H1 (cell line): ENCODE data around the gene KHDRBS1. TPM values are rescaled to one million over a fixed set of nuclear protein-coding genes. Genes with fewer than 3 reads are reported as not detected.

Experiments used
- CTCF ChIA-PET: fragments of 300-600 bp; sonication (Branson Sonifier 250); formaldehyde crosslinking; loops from one replicate; lab custom pipeline; 2021; ENCODE audit not compliant: partially characterized antibody; lab: Charles Lee
- POLR2A ChIA-PET: fragments of 300-600 bp; sonication (Branson Sonifier 250); formaldehyde crosslinking; loops from one replicate; lab custom pipeline; 2021; ENCODE audit warnings: inconsistent platforms; ENCODE audit not compliant: partially characterized antibody; lab: Charles Lee
- DNase-seq, 2 experiments: peaks; one replicate each; pipeline versions ENCODE4 v3.0.0 to v3.0.0-alpha.2; 2010 to 2022; ENCODE audit warnings: low spot score in 2 of 2, low read depth in 1 of 2, mixed read lengths in 1 of 2
- FAIRE-seq: peaks from 2 replicates; lab custom pipeline; 2011; peaks lifted over from hg19 to GRCh38; lab: Jason Lieb, UNC
- H2AFZ ChIP-seq: 2 replicates; pipeline ENCODE4 v1.8.1; 2012; ENCODE audit warnings: low read length, inconsistent platforms
- H2AK5ac ChIP-seq: 2 replicates; pipeline ENCODE4 v1.6.1; 2013; ENCODE audit warnings: low read depth, low read length
- H2BK120ac ChIP-seq: replicated peaks from 2 replicates; pipeline ENCODE3; 2013; ENCODE audit warnings: low read depth, low read length, inconsistent platforms
- H2BK12ac ChIP-seq: 2 replicates; pipeline ENCODE4 v1.6.1; 2013; ENCODE audit warnings: low read depth, low read length
- H2BK15ac ChIP-seq: 2 replicates; pipeline ENCODE4 v1.6.1; 2013; ENCODE audit warnings: low read length
- H2BK20ac ChIP-seq: 2 replicates; pipeline ENCODE4 v1.6.1; 2013; ENCODE audit warnings: low read length
- H2BK5ac ChIP-seq: 2 replicates; pipeline ENCODE4 v1.6.1; 2013; ENCODE audit warnings: low read depth, low read length
- H3K14ac ChIP-seq: 2 replicates; pipeline ENCODE4 v1.6.1; 2013; ENCODE audit warnings: inconsistent platforms; ENCODE audit not compliant: insufficient read length
- H3K18ac ChIP-seq: 2 replicates; pipeline ENCODE4 v1.6.1; 2013; ENCODE audit warnings: low read length; ENCODE audit errors: extremely low read depth
- H3K23ac ChIP-seq: 2 replicates; pipeline ENCODE4 v1.6.1; 2013; ENCODE audit warnings: inconsistent platforms; ENCODE audit not compliant: insufficient read length
- H3K23me2 ChIP-seq: 2 replicates; pipeline ENCODE4 v1.6.1; 2013; ENCODE audit warnings: low read depth, low read length
- H3K27ac ChIP-seq: 2 replicates; pipeline ENCODE4 v1.6.1; 2011; ENCODE audit warnings: low read depth, low read length, inconsistent platforms
- H3K27me3 ChIP-seq, 4 experiments: replicated peaks in 1 of 4; 1 replicate in 1 of 4; 2 replicates in 3 of 4; pipeline versions ENCODE4 v1.6.1 to v1.8.1; 2011 to 2013; ENCODE audit warnings: low read length in 3 of 4, mild to moderate bottlenecking in 3 of 4, inconsistent platforms in 2 of 4, mixed read lengths in 2 of 4, moderate library complexity in 1 of 4; ENCODE audit not compliant: control insufficient read depth in 3 of 4, insufficient read depth in 3 of 4; ENCODE audit errors: extremely low read depth in 1 of 4
- H3K36me3 ChIP-seq, 4 experiments: 2 replicates each; pipeline versions ENCODE4 v1.6.1 to v1.8.1; 2011 to 2013; ENCODE audit warnings: mild to moderate bottlenecking in 4 of 4, low read length in 3 of 4, moderate library complexity in 2 of 4, control low read depth in 1 of 4, inconsistent platforms in 1 of 4; ENCODE audit not compliant: insufficient read depth in 4 of 4, control insufficient read depth in 2 of 4
- H3K4ac ChIP-seq: replicated peaks from 2 replicates; pipeline ENCODE3; 2013; ENCODE audit warnings: low read length, low read depth, mixed read lengths, inconsistent platforms; ENCODE audit not compliant: insufficient read length
- H3K4me1 ChIP-seq, 4 experiments: replicated peaks in 1 of 4; 1 replicate in 1 of 4; 2 replicates in 3 of 4; pipeline versions ENCODE4 v1.6.1 to v1.8.1; 2011 to 2013; ENCODE audit warnings: low read length in 3 of 4, inconsistent platforms in 2 of 4, mixed read lengths in 1 of 4; ENCODE audit not compliant: insufficient read depth in 4 of 4, control insufficient read depth in 3 of 4
- H3K4me2 ChIP-seq, 2 experiments: 2 replicates each; pipeline versions ENCODE4 v1.6.1 to v1.8.1; 2011 to 2013; ENCODE audit warnings: low read depth in 2 of 2, low read length in 2 of 2, control low read depth in 1 of 2, inconsistent platforms in 1 of 2, mild to moderate bottlenecking in 1 of 2; ENCODE audit not compliant: insufficient read depth in 1 of 2
- H3K4me3 ChIP-seq, 4 experiments: fragments of 200-600, 300-600 bp in 1 of 4; sonication (generic), shearing (Covaris generic), sonication (Bioruptor Twin) in 1 of 4; 2 replicates each; pipeline versions ENCODE4 v1.5.1 to v1.8.1; 2011 to 2016; ENCODE audit warnings: low read length in 4 of 4, low read depth in 3 of 4, control low read depth in 2 of 4, inconsistent platforms in 2 of 4, mild to moderate bottlenecking in 2 of 4, mixed read lengths in 1 of 4, moderate library complexity in 1 of 4; ENCODE audit not compliant: insufficient read depth in 2 of 4; ENCODE audit errors: extremely low read depth in 1 of 4
- H3K56ac ChIP-seq: replicated peaks from 2 replicates; pipeline ENCODE3; 2013; ENCODE audit warnings: low read depth, mild to moderate bottlenecking, mixed read lengths, low read length, inconsistent platforms; ENCODE audit not compliant: insufficient read length
- H3K79me1 ChIP-seq: 2 replicates; pipeline ENCODE4 v1.6.1; 2013; ENCODE audit warnings: low read depth, low read length, control low read depth
- H3K79me2 ChIP-seq, 2 experiments: 2 replicates each; pipeline versions ENCODE4 v1.6.1 to v1.8.1; 2012 to 2013; ENCODE audit warnings: low read length in 2 of 2, mild to moderate bottlenecking in 2 of 2, inconsistent platforms in 1 of 2; ENCODE audit not compliant: insufficient read depth in 2 of 2, control insufficient read depth in 1 of 2
- H3K9ac ChIP-seq, 4 experiments: replicated peaks in 1 of 4; 1 replicate in 1 of 4; 2 replicates in 3 of 4; pipeline versions ENCODE4 v1.6.1 to v1.8.1; 2011 to 2013; ENCODE audit warnings: low read depth in 3 of 4, low read length in 3 of 4, control low read depth in 2 of 4, mild to moderate bottlenecking in 2 of 4, moderate library complexity in 2 of 4, inconsistent platforms in 1 of 4; ENCODE audit errors: extremely low read depth in 1 of 4
- H3K9me3 ChIP-seq, 2 experiments: 2 replicates each; pipeline versions ENCODE4 v1.6.1 to v1.8.1; 2012 to 2013; ENCODE audit warnings: mild to moderate bottlenecking in 2 of 2, moderate library complexity in 2 of 2, control low read depth in 1 of 2, inconsistent platforms in 1 of 2, low read depth in 1 of 2, low read length in 1 of 2, mixed read lengths in 1 of 2; ENCODE audit not compliant: insufficient read depth in 2 of 2
- H4K20me1 ChIP-seq, 2 experiments: replicated peaks in 1 of 2; 2 replicates each; pipeline versions ENCODE3 to v1.8.1; 2011 to 2013; ENCODE audit warnings: inconsistent platforms in 2 of 2, low read length in 2 of 2, mild to moderate bottlenecking in 1 of 2; ENCODE audit not compliant: insufficient read depth in 2 of 2, control insufficient read depth in 1 of 2
- H4K5ac ChIP-seq: 2 replicates; pipeline ENCODE4 v1.6.1; 2013; ENCODE audit warnings: low read length, low read depth, mixed read lengths, inconsistent platforms; ENCODE audit not compliant: insufficient read length
- H4K8ac ChIP-seq: 2 replicates; pipeline ENCODE4 v1.8.0; 2013; ENCODE audit warnings: mild to moderate bottlenecking, moderate library complexity, low read length, inconsistent platforms; ENCODE audit not compliant: insufficient read depth; ENCODE audit errors: extremely low read depth
- H4K91ac ChIP-seq: replicated peaks from 2 replicates; pipeline ENCODE3; 2013; ENCODE audit warnings: low read length, mixed read lengths, inconsistent platforms; ENCODE audit not compliant: insufficient read length
- GTF2F1 ChIP-seq: IDR thresholded peaks from 2 replicates; pipeline ENCODE4 v1.6.1; 2012; ENCODE audit warnings: low read depth, low read length, improper control_type of control experiment, borderline replicate concordance
- JUN ChIP-seq: IDR thresholded peaks from 2 replicates; pipeline ENCODE4 v1.6.1; 2011; ENCODE audit warnings: low read depth, mild to moderate bottlenecking, improper control_type of control experiment, low read length
- TBP ChIP-seq: IDR thresholded peaks from 2 replicates; pipeline ENCODE4 v1.6.1; 2011; ENCODE audit warnings: low read depth, low read length, improper control_type of control experiment
- TCF12 ChIP-seq: IDR thresholded peaks from 2 replicates; pipeline ENCODE4 v1.6.1; 2011; ENCODE audit warnings: low read depth, mild to moderate bottlenecking, low read length
- WGBS, 2 experiments: shearing (Covaris generic) in 1 of 2; methylation state at CpG; one replicate each; pipeline versions ENCODE4 v1.1.6 to v1.1.7; 2013 to 2015; ENCODE audit warnings: low lambda C conversion rate in 2 of 2, mixed read lengths in 2 of 2, inconsistent platforms in 1 of 2, low coverage in 1 of 2, missing lambda C conversion rate in 1 of 2; ENCODE audit not compliant: insufficient replicate concordance in 2 of 2, insufficient coverage in 1 of 2, insufficient read length in 1 of 2; ENCODE audit errors: extremely low coverage in 1 of 2, missing lambda C conversion rate in 1 of 2; 5-methylcytosine and 5-hydroxymethylcytosine counted together
- polyA plus RNA-seq, 7 experiments: library from polyadenylated mRNA; depleted of rRNA in 3 of 7; stranded (reverse) in 5 of 7; unstranded in 2 of 7; fragments of >200 nt in 5 of 7; fragments of 200-250 nt in 2 of 7; gene quantifications; 1 replicate in 5 of 7; 2 replicates in 1 of 7; 4 replicates in 1 of 7; pipeline versions ENCODE4 v1.2.1 to v1.2.3, GENCODE V29; 2011 to 2013; ENCODE audit warnings: missing spikeins in 2 of 7, mixed read lengths in 2 of 7
- total RNA-seq: library from RNA; stranded (reverse); fragmentation: NEBNext Ultra II Directional; extraction: Animal tissue kit (Norgen Biotek cat#: 25700); gene quantifications from 2 replicates; pipeline ENCODE4 v1.2.1, GENCODE V29; 2021
- TF ChIP-seq, protein P1 (sequence below): IDR thresholded peaks from 2 replicates; pipeline ENCODE4 v1.6.1; 2011; ENCODE audit warnings: low read length, improper control_type of control experiment

The KHDRBS1 gene
- total and polyA plus RNA-seq, 2 of the 8 experiments (the other 6 are each of a cell fraction or from before 2014, with no cell fraction given) = 53.8 to 284 TPM

DNA sequence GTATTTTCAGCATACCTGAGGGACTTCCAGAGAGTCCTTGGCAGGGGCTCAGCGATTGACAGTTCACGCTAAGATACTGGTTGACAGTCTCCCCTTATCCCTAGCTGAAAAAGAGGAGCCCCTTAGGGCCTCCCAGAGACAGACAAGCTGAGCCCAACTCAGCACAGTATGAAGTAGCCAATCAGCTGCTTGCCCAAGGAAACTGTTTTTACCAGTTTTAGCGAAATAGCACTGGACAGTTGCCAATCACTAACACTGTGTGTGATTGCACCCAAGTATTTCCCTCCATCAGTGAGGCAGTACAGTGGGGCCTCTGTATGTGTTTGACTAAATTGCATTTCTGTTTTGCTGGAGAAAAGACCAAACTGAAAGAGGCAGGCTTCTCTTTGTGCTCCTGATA is 27.0 kb downstream of the KHDRBS1 start:
- FAIRE-seq = no peak
- Histone ChIP-seq H3K4me2 (no peak overlapping the region), H3K14ac (no peak overlapping the region), H4K91ac (no peak overlapping the region), H3K9me3 (no peaks in the 10 kb centered on the region), H3K79me1 (peaks cover 4% of the 10 kb centered on the region), H3K18ac (no peak overlapping the region), H3K79me2 (peaks cover 0 to 24% of the 10 kb centered on the region in 2 experiments; a peak in 2 of 4 replicates), H2BK15ac (no peak overlapping the region), H3K23me2 (no peaks in the 10 kb centered on the region), H3K9ac (no peak overlapping the region), H4K5ac (no peak overlapping the region), H2BK120ac (no peak overlapping the region), H2AK5ac (no peak overlapping the region), H2BK12ac (no peak overlapping the region), H4K20me1 (peaks cover 5 to 22% of the 10 kb centered on the region in 2 experiments), H3K4me3 (no peak overlapping the region), H2BK5ac (no peak overlapping the region), H3K36me3 (peaks cover 2 to 74% (median 63%) of the 10 kb centered on the region in 4 experiments), H4K8ac (no peak overlapping the region), H3K23ac (no peak overlapping the region), H2BK20ac (no peak overlapping the region), H3K27ac (no peak overlapping the region), H3K56ac (no peak overlapping the region), H2AFZ (no peak overlapping the region), H3K4me1 (no peaks in the 10 kb centered on the region), H3K27me3 (no peaks in the 10 kb centered on the region), H3K4ac (no peak overlapping the region)
- CTCF ChIA-PET = interaction anchor here (0.6 to 2.3 kb wide), 2 partner anchors 15 to 22 kb away, joined by 3 to 10 read pairs; no protein-coding TSS in a partner anchor
- TF ChIP-seq, protein P1, sequence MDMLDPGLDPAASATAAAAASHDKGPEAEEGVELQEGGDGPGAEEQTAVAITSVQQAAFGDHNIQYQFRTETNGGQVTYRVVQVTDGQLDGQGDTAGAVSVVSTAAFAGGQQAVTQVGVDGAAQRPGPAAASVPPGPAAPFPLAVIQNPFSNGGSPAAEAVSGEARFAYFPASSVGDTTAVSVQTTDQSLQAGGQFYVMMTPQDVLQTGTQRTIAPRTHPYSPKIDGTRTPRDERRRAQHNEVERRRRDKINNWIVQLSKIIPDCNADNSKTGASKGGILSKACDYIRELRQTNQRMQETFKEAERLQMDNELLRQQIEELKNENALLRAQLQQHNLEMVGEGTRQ = no peak
- TF ChIP-seq GTF2F1 (no peak), JUN (no peak), TBP (no peak), TCF12 (no peak)
- 85% methylated on average over 3 of the region's 3 CpGs; no CpG with 5 or more reads in 1 of the 2 experiments for WGBS, 2 experiments
- POLR2A ChIA-PET = interaction anchor here (0.6 to 1.6 kb wide), 8 partner anchors 9 to 161 kb away, joined by 3 to 5 read pairs (median 4); no protein-coding TSS in a partner anchor
- DNase-seq = no peak
